DMS114 treated with DMSO at 0.1 percent for 48 hours (cell line): ENCODE data around the gene SLCO1B1.
"Not testable (repeated sequence)": the region's sequence is repeated elsewhere in the genome, so short reads cannot be mapped to it uniquely, and the experiment has no call there.

ENCODE experiments used
- DNase-seq: peaks from one replicate; lab custom pipeline; 2025; ENCODE audit not compliant: unreplicated experiment; lab: John Stamatoyannopoulos, UW

SLCO1B1 gene

GRCh38 chr12:21130998-21131397 is at the start of gene SLCO1B1:
Gene SLCO1B1, plus strand, starts transcription at chr12:21131194. Its CDS starts 10,381 bp downstream, at chr12:21141575.
- no peak for DNase-seq

GRCh38 chr12:21084753-21085152 is 46.2 kb upstream of the SLCO1B1 start:
- not testable (repeated sequence) for DNase-seq

GRCh38 chr12:21111732-21112131 is 19.3 kb upstream of the SLCO1B1 start:
- DNase-seq: no peak

GRCh38 chr12:21113266-21113665 is 17.7 kb upstream of the SLCO1B1 start:
- no peak for DNase-seq

- no peak for DNase-seq
These were observed 13.0 kb upstream of the SLCO1B1 start for GRCh38 chr12:21117995-21118394.

- DNase-seq: no peak
These were observed 12.2 kb upstream of the SLCO1B1 start for GRCh38 chr12:21118760-21119159.

- DNase-seq: no peak
These were observed 1.6 kb upstream of the SLCO1B1 start for GRCh38 chr12:21129351-21129750.

GRCh38 chr12:21129906-21130305 is 1.1 kb upstream of the SLCO1B1 start:
- no peak for DNase-seq

GRCh38 chr12:21137318-21137999 is 6.5 kb downstream of the SLCO1B1 start:
- DNase-seq: not testable (repeated sequence)

GRCh38 chr12:21138016-21138415 is 7.0 kb downstream of the SLCO1B1 start:
- no peak for DNase-seq

- DNase-seq: no peak
These were observed 13.3 kb downstream of the SLCO1B1 start for GRCh38 chr12:21144309-21144708.

GRCh38 chr12:21149861-21150260 is 18.9 kb downstream of the SLCO1B1 start:
- not testable (repeated sequence) for DNase-seq

GRCh38 chr12:21151184-21151583 is 20.2 kb downstream of the SLCO1B1 start:
- DNase-seq: no peak

- no peak for DNase-seq
These were observed 24.7 kb downstream of the SLCO1B1 start for GRCh38 chr12:21155522-21156351.

GRCh38 chr12:21165048-21165447 is 34.1 kb downstream of the SLCO1B1 start:
- no peak for DNase-seq

GRCh38 chr12:21169878-21170472 is 39.0 kb downstream of the SLCO1B1 start:
- DNase-seq: peak; percentile 51

- DNase-seq: no peak
These were observed 41.1 kb downstream of the SLCO1B1 start for GRCh38 chr12:21172079-21172478.

GRCh38 chr12:21183721-21184275 is 52.8 kb downstream of the SLCO1B1 start:
- DNase-seq: no peak

- no peak for DNase-seq
These were observed 59.0 kb downstream of the SLCO1B1 start for GRCh38 chr12:21190016-21190415.

GRCh38 chr12:21214433-21214832 is 83.4 kb downstream of the SLCO1B1 start:
- DNase-seq: not testable (repeated sequence)

GRCh38 chr12:21219206-21219605 is 88.2 kb downstream of the SLCO1B1 start:
- no peak for DNase-seq

- DNase-seq: no peak
These were observed 89.3 kb downstream of the SLCO1B1 start for GRCh38 chr12:21220266-21220665.
